Duodenal mucosa (tissue), 2 donors: ENCODE results near the gene RNF148.
"Not testable (repeated sequence)": the region's sequence is repeated elsewhere in the genome, so short reads cannot be mapped to it uniquely, and the experiment has no call there.

Source experiments
- H3K27ac ChIP-seq: one replicate; pipeline ENCODE4 v1.7.0; 2013; ENCODE audit warnings: low read depth, low read length
- H3K27me3 ChIP-seq, 2 donors: one replicate each; pipeline ENCODE4 v1.7.0; 2013; ENCODE audit warnings: low read length in 2 of 2, control low read depth in 1 of 2; ENCODE audit not compliant: insufficient read depth in 2 of 2, control insufficient read depth in 1 of 2
- H3K36me3 ChIP-seq, 2 donors: one replicate each; pipeline ENCODE4 v1.7.0; 2013; ENCODE audit warnings: low read length in 2 of 2, control low read depth in 1 of 2; ENCODE audit not compliant: insufficient read depth in 2 of 2, control insufficient read depth in 1 of 2
- H3K4me1 ChIP-seq, 2 donors: one replicate each; pipeline ENCODE4 v1.7.0; 2013; ENCODE audit warnings: low read length in 2 of 2, control low read depth in 1 of 2; ENCODE audit not compliant: insufficient read depth in 2 of 2, control insufficient read depth in 1 of 2
- H3K4me3 ChIP-seq, 2 donors: one replicate each; pipeline ENCODE4 v1.7.0; 2013; ENCODE audit warnings: low read length in 2 of 2, low read depth in 1 of 2
- H3K9ac ChIP-seq, 2 donors: one replicate each; pipeline ENCODE4 v1.7.0; 2013; ENCODE audit warnings: low read length in 2 of 2, low read depth in 1 of 2
- H3K9me3 ChIP-seq, 2 donors: one replicate each; pipeline ENCODE4 v1.7.0; 2013; ENCODE audit warnings: low read length in 2 of 2, control low read depth in 1 of 2; ENCODE audit not compliant: control insufficient read depth in 1 of 2

RNF148 gene

GRCh38 chr7:122692769-122693309 lies 9.9 kb downstream of the RNF148 start:
- Histone ChIP-seq H3K27me3 (no peaks in the 10 kb centered on the region), H3K4me1 (no peaks in the 10 kb centered on the region), H3K4me3 (no peak overlapping the region), H3K27ac (no peak overlapping the region), H3K9me3 (no peaks in the 10 kb centered on the region), H3K36me3 (no peaks in the 10 kb centered on the region), H3K9ac (no peak overlapping the region)

GRCh38 chr7:122691569-122692235 lies 11.0 kb downstream of the RNF148 start:
- Histone ChIP-seq H3K4me3 (no peak overlapping the region), H3K4me1 (no peaks in the 10 kb centered on the region), H3K9ac (no peak overlapping the region), H3K9me3 (no peaks in the 10 kb centered on the region), H3K36me3 (no peaks in the 10 kb centered on the region), H3K27me3 (no peaks in the 10 kb centered on the region), H3K27ac (no peak overlapping the region)

- Histone ChIP-seq H3K9me3 (no peaks in the 10 kb centered on the region), H3K9ac (no peak overlapping the region), H3K27me3 (no peaks in the 10 kb centered on the region)
These were observed 13.2 kb downstream of the RNF148 start for GRCh38 chr7:122689346-122690109.

GRCh38 chr7:122688400-122688998 lies 14.2 kb downstream of the RNF148 start:
- H3K27ac ChIP-seq: no peak overlapping the region

More at GRCh38 chr7:122689346-122690109, 13.2 kb downstream of the RNF148 start:
- no peaks in the 10 kb centered on the region for H3K36me3 ChIP-seq
- no peak overlapping the region for H3K4me3 ChIP-seq
- no peaks in the 10 kb centered on the region for H3K4me1 ChIP-seq
- H3K27ac ChIP-seq: no peak overlapping the region

GRCh38 chr7:122686360-122686878 lies 16.3 kb downstream of the RNF148 start:
- Histone ChIP-seq H3K27me3 (no peaks in the 10 kb centered on the region), H3K4me3 (no peak overlapping the region), H3K9ac (no peak overlapping the region), H3K9me3 (no peaks in the 10 kb centered on the region), H3K36me3 (no peaks in the 10 kb centered on the region), H3K4me1 (no peaks in the 10 kb centered on the region), H3K27ac (no peak overlapping the region)

More at GRCh38 chr7:122688400-122688998, 14.2 kb downstream of the RNF148 start:
- H3K27me3 ChIP-seq: no peaks in the 10 kb centered on the region
- H3K9ac ChIP-seq: no peak overlapping the region
- H3K4me1 ChIP-seq: no peaks in the 10 kb centered on the region
- H3K9me3 ChIP-seq: no peaks in the 10 kb centered on the region
- H3K4me3 ChIP-seq: no peak overlapping the region
- no peaks in the 10 kb centered on the region for H3K36me3 ChIP-seq

- Histone ChIP-seq H3K4me3 (no peak overlapping the region), H3K9me3 (no peaks in the 10 kb centered on the region)
These were observed 18.2 kb downstream of the RNF148 start for GRCh38 chr7:122684504-122684903.

GRCh38 chr7:122682815-122683550 lies 19.7 kb downstream of the RNF148 start:
- no peak overlapping the region for H3K9ac ChIP-seq
- H3K4me1 ChIP-seq: peaks cover 0 to 7% of the 10 kb centered on the region in 2 donors
- H3K36me3 ChIP-seq: no peaks in the 10 kb centered on the region
- no peak overlapping the region for H3K4me3 ChIP-seq
- no peaks in the 10 kb centered on the region for H3K9me3 ChIP-seq
- H3K27ac ChIP-seq: no peak overlapping the region
- no peaks in the 10 kb centered on the region for H3K27me3 ChIP-seq

More at GRCh38 chr7:122684504-122684903, 18.2 kb downstream of the RNF148 start:
- no peaks in the 10 kb centered on the region for H3K27me3 ChIP-seq
- H3K9ac ChIP-seq: no peak overlapping the region
- no peak overlapping the region for H3K27ac ChIP-seq
- H3K36me3 ChIP-seq: no peaks in the 10 kb centered on the region
- no peaks in the 10 kb centered on the region for H3K4me1 ChIP-seq

GRCh38 chr7:122681186-122681585 lies 21.5 kb downstream of the RNF148 start:
- not testable (repeated sequence) for H3K9ac ChIP-seq, H3K36me3 ChIP-seq, H3K27me3 ChIP-seq, H3K4me3 ChIP-seq, H3K9me3 ChIP-seq, H3K27ac ChIP-seq, H3K4me1 ChIP-seq

- H3K4me1 ChIP-seq: peaks cover 0 to 7% of the 10 kb centered on the region in 2 donors
- no peaks in the 10 kb centered on the region for H3K36me3 ChIP-seq
- H3K9me3 ChIP-seq: no peaks in the 10 kb centered on the region
- H3K27me3 ChIP-seq: no peaks in the 10 kb centered on the region
- no peak overlapping the region for H3K27ac ChIP-seq
- H3K9ac ChIP-seq: no peak overlapping the region
- H3K4me3 ChIP-seq: no peak overlapping the region
These were observed 22.9 kb downstream of the RNF148 start for GRCh38 chr7:122679813-122680212.
